Measurements from ENCODE around the gene IFI27L2.

Gene IFI27L2

DNA sequence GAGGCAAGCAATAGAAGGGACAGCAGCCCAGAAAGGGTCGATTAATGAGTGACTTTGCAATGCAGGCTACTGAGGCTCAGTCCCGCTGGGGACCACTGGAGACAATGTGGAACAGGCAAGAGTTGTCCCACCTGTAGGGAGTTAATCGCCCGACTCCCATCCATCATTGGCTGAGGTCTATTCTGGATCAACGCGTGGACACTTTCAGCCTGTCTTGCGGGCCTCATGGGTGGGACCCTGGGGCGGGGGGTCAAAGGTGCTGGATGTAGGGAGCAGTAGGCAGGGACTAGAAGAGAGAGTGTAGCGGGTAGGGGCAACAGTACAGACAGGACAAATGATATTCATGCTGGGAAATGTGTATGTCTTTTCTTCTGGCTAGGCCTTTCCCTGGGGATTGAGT, 6.1 kb downstream of the IFI27L2 start:
- no peak for DNase-seq (ENCODE audit: low read depth in 2 of 2)

DNA sequence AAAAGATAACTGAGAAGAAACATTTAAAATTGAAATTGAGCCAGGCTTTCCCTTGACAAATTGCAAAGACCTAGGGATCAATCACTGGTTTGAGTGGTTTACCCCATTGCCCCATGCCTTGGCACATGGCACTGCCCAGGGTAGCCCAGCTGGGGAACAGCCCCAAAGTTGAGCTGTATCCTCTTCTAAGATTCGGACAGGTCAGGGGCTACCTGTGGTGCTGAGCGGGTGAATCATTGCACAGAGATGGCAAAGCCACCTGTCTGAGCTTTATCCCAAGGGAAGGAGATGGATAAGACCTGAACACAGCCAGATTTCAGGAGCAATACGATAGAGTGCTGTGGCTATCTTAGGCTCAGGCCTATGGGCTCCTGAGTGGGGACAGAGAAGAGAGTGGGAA, 7.0 kb downstream of the IFI27L2 start:
- no peak for DNase-seq (ENCODE audit: low read depth in 2 of 2)

DNA sequence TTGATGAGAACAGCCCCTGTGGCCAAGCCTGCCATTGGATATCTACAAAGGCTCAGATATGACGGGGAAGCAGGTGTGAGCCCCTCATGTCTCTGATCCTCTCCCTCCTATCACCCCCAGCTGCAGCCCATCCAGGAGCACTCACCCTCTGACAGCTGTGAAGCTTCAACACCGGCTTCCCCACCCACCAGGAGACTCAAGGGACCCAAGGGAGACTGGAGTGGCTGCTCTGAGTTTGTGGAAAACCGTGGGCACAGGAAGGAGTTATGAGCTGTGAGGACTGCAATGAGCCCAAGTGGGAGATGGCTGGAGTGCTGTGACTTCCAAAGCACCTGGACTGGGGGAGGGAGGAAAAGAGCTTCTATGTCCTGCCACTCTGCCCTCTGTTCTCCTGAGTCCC, 7.9 kb downstream of the IFI27L2 start:
- no peak for DNase-seq (ENCODE audit: low read depth in 2 of 2)

DNA sequence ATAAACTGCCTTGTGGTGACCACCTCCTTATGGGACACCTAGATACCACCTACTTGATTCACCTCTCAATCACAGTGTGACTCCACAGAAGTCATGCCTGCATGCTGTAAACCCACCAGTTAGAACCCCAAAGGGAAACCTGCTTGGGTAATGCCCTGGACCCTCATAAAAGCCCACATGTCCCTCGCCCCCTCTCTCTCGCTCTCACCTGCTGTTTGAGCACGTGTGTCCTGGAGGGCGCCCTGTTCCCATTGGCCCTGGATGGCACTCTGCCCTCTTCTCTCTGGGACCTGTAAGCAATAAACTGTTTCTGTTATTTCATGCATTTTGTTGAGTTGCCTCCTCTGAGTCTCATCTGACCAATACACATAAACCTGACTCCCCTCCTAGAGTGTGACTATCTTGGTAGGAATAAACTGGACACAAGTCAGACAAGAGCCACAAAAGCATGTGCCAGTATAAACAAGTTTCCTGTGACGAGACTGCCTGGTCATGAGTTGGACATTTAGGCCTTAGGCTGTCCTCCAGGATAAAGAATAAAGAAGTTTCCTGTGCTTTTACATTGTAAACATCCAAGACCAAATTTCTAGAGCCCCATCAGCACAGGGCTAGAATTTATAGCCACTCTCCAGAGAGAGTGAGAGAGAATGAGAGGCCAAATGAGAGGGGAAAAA, 8.6 kb downstream of the IFI27L2 start:
- DNase-seq (ENCODE audit: low read depth in 2 of 2), result no peak

DNA sequence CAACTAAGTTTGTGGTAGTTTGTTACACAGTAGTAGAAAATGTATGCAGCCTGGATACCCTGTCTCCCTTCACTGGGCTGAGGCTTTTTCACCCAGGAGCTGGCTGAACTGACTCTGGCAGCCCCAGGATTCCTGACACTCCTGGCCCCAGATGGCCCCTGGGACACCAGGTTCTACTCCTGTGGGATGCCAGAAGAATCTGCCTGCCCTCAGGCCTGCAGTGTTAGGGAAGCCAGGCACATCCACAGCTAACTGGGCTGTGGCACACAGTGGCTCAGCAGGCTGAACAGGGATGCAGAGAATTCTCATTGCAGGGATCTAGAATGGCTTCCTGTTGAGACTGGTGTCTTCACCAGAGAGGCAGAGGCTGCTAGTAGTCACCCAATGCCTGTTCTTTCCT, 10.3 kb downstream of the IFI27L2 start:
- no peak for DNase-seq (ENCODE audit: low read depth in 2 of 2)

DNA sequence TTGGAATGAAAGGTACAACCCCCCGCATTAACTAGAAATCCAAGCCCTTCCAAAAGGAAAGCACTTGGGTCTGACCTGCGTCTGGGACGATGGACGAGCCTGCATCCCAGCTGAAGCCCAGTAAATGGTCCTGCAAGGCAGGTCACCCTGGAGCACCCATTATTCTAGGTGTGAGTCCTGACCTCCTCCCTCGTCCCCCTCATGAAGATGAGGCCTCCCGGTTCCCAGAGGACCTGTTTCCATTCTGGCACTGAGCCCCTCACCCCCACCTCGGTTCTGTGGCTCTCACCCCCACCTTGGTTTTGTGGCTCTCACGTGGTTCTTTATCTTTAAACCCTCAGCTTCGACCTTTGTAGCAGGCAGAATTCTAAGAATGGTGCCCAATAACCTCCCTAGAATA, 11.5 kb downstream of the IFI27L2 start:
- no peak for DNase-seq (ENCODE audit: low read depth in 2 of 2)

DNA sequence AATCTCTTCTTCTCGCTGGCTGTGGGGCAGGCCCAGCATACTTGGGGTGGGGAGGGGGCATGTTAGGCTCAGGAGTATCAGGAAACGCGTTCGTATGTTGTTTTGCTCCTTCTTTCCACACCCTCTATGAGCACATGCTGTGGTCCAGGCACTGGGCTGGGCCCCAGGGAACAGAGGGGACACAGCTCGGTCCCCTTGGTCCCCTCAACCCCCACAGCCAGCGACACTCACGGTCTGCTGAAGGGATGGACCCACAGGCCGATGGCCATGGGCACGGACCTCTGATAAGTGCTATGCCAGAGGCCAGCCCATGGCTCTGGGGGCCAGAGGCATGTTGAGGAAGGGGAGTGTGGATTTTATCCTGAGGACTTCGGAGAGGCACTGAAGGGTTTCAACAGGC, 12.7 kb downstream of the IFI27L2 start:
- no peak for DNase-seq (ENCODE audit: low read depth in 2 of 2)

DNA sequence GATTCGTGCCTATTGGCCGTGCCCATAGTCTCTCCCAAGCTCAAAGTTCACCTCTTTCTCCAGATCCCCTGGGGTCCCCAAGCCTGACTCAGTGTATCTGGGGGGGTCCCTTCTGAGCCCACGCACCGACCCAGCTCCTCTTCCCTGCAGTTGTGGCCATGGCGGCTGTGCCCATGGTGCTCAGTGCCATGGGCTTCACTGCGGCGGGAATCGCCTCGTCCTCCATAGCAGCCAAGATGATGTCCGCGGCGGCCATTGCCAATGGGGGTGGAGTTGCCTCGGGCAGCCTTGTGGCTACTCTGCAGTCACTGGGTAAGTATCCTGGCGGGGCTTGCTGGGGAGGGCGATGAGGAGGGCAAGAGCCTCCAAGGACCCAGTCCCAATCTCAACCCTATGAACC, 13.8 kb downstream of the IFI27L2 start:
- DNase-seq (ENCODE audit: low read depth in 2 of 2), result no peak

DNA sequence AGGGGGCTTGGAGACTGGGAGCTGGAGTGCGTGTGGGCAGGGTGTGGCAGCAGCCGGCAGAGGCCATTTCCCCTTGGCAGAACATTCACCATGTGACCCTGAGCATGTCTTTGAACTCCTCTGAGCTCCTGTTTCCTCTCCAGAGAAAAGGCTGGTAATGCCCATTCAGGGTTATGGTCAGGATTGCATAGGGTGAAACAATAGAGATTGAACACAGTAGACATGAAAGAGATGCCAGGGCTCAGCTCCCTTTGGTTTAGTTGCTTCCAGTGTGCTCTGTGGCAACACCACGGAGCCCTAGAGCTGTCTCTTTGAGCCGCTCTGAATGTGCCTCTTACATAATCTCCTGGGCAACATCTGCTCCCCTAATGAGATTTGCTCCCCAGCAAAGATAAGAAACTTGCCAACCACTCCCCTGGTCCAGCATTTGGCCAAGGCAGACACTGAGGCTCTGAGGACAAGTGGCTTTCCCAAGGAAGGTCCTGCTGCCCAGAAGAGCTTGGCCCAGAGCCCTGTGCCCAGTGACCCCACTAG, 14.3 kb downstream of the IFI27L2 start:
- DNase-seq (ENCODE audit: low read depth in 2 of 2), result no peak

DNA sequence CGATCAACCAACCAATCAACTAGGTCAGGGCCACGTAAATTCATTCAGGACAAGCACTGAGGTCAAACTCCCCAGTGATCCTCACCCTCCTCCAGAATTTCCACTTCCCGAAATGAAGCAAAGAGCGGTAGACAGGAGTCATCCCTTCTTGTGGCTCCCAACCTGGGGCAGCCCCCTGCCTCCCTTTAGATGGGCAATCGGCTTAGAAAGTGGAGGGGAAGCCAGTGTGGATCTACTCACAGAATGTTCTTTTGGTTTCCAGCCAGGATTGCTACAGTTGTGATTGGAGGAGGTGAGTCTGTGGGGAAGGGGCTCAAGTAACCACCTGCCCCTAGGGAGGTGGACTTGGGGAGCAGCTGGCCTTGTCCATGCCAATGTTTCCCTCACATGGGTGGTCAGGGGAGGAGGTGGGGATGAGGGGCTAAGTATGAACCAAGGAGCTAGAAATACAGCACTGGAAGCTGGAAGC, 14.8 kb downstream of the IFI27L2 start:
- DNase-seq (ENCODE audit: low read depth in 2 of 2), result no peak

DNA sequence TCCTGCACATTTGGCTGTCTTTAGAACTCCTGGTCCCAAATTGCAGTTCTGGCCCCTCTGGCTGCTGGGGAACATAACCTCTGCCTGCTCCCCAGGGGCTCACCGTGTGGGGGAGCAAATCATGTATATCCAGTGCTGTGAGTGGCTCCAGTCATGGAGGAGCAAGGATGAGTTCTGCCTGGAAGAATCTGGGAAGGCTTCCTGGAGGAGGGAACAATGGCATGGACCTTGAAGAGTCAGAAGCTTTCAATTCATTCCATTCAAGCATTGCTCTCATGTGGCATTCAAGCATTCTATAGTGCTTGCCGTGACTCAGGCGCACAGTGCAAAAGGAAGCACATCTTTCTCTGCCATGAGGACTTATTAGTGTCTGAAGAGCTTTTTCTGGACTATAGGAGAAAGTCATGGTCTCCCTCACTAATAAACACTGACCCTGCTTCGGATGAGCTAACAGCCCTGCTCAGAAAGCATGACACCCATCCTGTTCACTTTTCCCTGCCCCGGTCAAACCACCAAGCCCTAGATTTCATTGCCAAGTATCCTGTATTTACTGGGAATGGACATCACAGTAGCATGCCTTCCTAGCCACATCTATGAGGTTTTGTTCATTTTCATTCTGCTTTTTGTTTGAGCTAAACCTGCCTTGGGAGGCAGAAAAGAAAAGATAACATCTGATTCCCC, 15.4 kb downstream of the IFI27L2 start:
- DNase-seq (ENCODE audit: low read depth in 2 of 2), result no peak

DNA sequence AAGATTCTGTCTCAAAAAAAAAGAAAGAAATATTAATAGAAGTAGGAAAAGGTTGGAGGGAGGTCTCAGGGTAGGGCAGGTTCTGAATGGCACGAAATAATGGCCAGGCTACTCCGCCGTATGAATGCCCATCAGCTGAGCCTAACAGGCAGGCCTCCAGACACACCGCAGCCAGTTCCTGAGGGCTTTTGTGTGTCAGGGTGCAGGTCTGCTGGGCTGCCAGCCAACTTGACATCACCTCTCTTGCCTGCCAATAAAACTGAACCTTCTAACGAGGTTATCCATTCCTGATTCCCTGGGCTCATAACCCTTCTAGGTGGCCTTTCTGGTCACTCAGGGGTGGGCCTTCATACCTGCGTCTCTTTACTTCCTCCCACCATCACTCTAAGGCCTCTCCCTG, 15.9 kb downstream of the IFI27L2 start:
- no peak for DNase-seq (ENCODE audit: low read depth in 2 of 2)

DNA sequence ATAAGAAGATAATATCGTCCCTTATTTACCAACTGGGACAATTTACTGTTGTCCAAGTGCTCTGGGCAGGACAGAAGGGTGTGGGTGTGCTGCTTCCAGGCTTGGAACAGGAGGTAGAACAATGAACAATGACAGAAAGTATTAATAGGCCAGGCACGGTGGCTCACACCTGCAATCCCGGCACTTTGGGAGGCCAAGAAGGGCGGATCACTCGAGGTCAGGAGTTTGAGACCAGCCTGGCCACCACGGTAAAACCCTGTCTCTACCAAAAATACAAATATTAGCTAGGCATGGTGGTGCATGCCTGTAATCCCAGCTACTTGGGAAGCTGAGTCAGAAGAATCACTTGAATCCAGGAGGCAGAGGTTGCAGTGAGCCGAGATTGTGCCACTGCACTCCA, 16.3 kb downstream of the IFI27L2 start:
- no peak for DNase-seq (ENCODE audit: low read depth in 2 of 2)

DNA sequence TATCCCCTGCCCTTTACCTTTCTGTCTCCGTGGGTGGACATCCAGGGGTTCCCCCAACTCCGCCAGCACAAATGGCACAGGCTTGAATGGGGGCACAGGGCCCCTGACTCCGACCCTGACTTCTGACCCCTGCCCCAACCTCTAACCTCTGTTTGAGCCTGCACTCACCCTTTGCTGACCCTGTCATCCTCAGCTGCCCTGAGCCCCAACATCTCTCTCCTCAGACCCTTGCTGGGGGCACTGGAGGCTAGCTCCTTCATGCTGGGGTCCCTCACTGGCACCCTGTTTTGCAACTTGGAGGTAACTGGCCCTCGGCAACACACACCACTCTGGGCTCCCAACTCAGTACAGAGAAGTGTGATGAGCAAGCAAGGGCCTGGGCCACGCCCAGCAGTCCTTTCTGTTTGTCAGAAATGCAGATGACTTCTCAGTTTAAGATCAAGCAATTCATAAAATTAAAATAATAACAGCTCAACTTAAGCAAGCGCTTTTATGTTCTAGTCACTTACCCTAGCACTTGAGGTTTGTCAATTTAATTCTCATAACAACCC, 16.8 kb downstream of the IFI27L2 start:
- no peak for DNase-seq (ENCODE audit: low read depth in 2 of 2)

DNA sequence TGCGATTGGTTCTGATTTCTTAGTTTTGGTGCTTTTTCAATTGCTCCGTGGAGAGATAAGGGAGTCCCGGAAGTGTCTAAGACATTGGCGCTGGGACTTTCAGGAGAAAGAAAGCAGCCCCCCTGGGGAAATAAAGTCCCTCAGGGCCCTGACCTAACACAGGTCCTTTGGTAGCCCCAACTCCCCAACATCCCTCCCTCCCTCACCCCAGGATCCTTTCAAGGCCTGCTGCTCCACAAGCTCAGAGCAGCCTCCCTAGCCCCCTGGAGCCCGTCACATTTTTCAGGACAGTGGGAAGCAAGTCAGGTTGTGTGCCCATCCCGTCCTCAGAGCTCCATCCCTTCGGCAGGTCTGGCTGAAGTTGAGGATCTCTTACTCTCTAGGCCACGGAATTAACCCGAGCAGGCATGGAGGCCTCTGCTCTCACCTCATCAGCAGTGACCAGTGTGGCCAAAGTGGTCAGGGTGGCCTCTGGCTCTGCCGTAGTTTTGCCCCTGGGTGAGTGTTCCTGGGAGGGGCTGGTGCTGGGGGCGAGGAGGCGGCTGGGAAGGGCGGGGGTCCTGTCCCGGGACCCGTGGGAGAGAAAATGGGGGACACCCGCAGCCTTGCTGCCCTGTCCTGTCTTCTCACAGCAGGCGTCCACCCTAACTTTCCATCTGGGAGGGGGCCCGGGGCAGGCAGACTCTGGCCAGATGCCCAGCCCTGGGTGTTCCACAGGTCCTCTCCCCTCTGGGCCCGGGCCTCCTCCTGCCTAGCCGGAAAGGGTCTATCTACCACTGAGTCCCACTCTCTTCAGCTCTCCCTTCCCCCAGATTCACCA, 17.9 kb downstream of the IFI27L2 start:
- no peak for DNase-seq (ENCODE audit: low read depth in 2 of 2)

DNA sequence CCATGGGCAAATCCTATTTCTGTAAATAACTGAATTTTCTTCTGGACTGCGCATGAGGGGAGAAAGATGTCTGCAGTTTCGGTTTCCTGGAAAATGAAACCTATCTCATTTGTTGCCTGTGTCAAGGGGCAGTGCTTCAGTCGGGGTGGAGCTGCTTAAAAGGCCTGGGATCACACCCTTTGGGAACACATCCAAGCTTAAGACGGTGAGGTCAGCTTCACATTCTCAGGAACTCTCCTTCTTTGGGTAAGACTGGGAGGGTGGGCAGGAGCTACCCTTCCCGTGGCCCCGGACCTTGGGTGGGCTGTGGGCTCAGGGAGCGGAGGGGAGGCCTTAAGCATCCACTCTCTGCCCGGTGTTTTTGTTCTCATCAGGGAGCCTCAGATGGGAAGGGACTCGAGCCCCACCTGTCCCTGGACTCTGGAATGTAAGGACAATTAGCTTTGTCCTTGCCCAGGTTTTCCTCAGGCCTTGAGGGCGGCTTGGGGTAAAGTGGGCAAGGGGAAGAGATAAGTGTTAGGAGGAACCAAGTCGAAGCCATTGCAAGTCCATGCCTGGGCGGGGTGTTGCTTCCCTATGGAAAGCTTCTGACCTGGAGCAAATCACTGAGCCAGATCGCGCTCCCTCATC, 18.7 kb downstream of the IFI27L2 start, which contains the start of gene IFI27:
Gene IFI27, plus strand, starts transcription at position 185 of the 630 bp plus-strand sequence.
- no peak for DNase-seq (ENCODE audit: low read depth in 2 of 2)

DNA sequence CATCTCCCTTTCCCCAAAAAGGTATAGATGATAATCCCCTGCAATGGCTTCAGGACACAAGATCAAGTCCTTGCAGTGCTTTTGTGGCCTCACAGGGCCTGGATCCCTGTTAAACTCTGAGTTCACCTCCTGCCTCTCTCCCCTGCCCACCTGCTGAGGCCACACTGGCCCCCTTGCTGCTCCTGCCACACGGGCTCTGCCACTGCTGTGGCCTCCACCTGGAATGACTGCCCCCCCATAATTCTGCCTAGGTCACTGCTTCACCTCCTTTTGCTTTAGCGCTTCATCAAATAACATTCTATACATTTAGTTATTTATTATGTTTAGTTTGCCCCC, 19.5 kb downstream of the IFI27L2 start:
- no peak for DNase-seq (ENCODE audit: low read depth in 2 of 2)

DNA sequence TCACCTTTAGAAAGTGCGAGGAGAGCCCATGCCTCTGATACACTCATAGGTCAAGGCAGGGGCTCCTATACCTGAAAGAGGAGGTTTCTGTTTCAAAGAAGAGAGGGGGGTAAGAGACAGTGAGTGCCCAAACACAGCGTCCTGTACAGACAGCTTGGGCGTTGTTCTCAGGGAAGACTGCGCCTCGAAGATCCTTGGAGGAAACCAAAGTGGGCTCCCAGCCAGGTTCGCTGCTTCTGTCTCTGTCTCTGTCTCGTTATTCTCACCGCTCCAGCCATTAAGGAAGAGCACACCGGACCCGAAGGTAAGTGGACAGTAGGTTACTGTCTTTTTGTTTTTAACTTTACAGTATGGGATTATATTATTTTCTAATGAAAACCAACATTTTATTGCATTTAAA, 24.7 kb downstream of the IFI27L2 start:
- DNase-seq (ENCODE audit: low read depth in 2 of 2), result no peak

DNA sequence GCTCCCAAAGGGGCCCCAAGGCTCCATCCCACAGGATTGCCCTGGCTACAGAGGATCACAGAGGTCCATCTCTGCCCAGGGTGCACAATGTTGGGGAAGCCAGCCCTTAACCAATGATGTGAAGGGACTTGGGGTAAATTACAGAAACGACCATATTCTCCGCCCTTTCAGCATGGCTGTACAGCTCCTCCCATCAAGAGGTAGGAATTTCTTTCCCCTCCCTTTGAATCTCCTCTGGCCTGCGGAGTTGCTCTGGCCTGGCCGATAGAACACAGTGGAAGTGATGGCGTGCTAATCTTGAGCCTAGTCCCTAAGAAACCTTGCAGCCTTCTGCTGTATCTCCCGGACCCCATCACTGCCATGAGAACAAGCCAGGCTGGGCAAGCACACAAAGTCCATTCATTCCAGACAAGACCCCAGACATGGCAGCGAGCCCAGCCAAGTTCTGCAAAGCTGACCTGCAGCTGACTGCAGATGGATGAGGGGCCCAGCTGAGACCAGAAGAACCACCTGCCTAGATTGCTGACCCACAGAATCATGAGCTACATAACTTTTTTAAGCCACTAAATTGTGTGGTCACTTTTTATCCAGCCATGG, 25.8 kb downstream of the IFI27L2 start:
- no peak for DNase-seq (ENCODE audit: low read depth in 2 of 2)

DNA sequence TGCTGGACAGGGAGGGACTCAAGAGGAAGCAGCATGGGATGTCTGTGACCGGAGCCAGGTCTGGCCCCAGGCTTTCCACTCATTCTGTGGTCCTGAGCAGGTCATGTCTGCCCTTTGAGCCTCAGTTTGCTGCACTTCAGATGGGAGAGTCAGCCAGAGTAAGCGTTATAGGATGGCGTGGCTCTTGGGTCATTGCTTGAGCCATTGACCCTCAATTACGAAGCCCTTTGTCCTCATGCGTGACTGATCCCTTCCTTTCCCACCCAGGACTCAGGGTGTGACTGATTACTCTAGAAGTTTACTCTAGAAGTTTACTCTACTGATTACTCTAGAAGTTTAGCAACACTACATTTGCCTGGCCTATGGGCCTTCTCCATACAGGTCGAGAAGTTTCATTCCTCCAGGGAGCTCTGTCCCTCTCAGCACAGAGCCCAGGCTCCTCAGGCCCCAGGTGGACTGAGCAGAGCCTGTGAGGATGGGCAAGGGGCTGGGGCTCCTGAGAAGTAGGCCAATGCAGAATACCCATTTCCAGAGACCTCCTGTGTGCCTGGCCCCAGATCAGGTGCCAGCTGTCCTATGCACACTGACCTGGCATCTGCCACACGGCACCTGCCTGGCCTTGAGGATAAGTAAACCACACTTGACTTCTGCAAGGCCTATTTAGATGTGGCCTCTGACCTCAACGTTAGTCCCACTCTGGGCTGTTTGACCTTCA, 26.5 kb downstream of the IFI27L2 start:
- no peak for DNase-seq (ENCODE audit: low read depth in 2 of 2)

DNA sequence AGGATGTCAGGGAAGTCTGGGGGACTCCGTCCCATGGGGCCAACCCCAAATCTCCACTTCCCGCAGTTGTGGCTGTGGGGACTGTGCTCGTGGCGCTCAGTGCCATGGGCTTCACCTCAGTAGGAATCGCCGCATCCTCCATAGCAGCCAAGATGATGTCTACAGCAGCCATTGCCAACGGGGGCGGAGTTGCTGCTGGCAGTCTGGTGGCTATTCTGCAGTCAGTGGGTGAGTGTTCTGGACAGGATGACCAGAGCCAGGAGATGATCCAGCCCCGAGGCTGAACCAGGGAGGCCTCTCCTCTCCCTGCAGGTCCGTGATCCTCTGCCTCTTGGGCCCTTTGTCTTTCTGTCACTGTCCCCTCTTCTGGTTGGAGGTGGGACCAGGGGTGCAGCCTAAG, 27.7 kb downstream of the IFI27L2 start:
- DNase-seq (ENCODE audit: low read depth in 2 of 2), result no peak

Data from activated CD4-positive, alpha-beta T cell treated with anti-CD3 and anti-CD28 coated beads for 24 hours (primary cell).